K562 (cell line): ENCODE results near the gene CYS1. TPM values are rescaled to one million over a fixed set of nuclear protein-coding genes. Genes with fewer than 3 reads are reported as not detected.

Source experiments
- LCOR ChIP-seq: sonication (generic); formaldehyde crosslinking; IDR thresholded peaks from 2 replicates; pipeline ENCODE4 v1.8.0; 2022; ENCODE audit warnings: mild to moderate bottlenecking, missing genetic modification reagents
- MAFG ChIP-seq: fragments of 450-650 bp; conservative IDR thresholded peaks from 2 replicates; pipeline ENCODE4 v1.6.1; 2016; ENCODE audit warnings: missing genetic modification characterization, missing compliant biosample characterization
- POLR2AphosphoS5 ChIP-seq: IDR thresholded peaks from 2 replicates; pipeline ENCODE4 v1.6.1; 2011; ENCODE audit warnings: mild to moderate bottlenecking, low read depth, low read length, moderate library complexity; ENCODE audit not compliant: control insufficient read depth, insufficient read depth
- RBFOX2 ChIP-seq: fragments of 200-400 bp; formaldehyde crosslinking; IDR thresholded peaks from 2 replicates; pipeline ENCODE4 v1.6.1; 2017; ENCODE audit warnings: low read depth, mild to moderate bottlenecking, low read length, moderate library complexity
- XRCC4 ChIP-seq: IDR thresholded peaks from one replicate; pipeline ENCODE4 v1.6.1; 2011; ENCODE audit not compliant: insufficient read depth, insufficient read length; ENCODE audit errors: extremely low read depth
- polyA plus RNA-seq, 8 experiments: library from polyadenylated mRNA; depleted of rRNA in 4 of 8; stranded (reverse) in 5 of 8; unstranded in 3 of 8; fragments of >200 nt; fragmentation: Nextera tagmentation in 2 of 8; fragmentation: Illumina TruSeq in 1 of 8; extraction: Ambion mirVana in 2 of 8; extraction: Trizol in 1 of 8; gene quantifications; 2 replicates each; pipeline versions ENCODE4 v1.2.1 to v1.2.3, GENCODE V29; 2011 to 2014; ENCODE audit warnings: inconsistent platforms in 1 of 8, missing spikeins in 1 of 8
- total RNA-seq, 7 experiments: library from RNA; depleted of rRNA in 6 of 7; stranded (reverse); fragments of >200 nt in 6 of 7; fragmentation: Illumina TruSeq in 2 of 7; extraction: Trizol in 2 of 7; gene quantifications; 2 replicates each; pipeline versions ENCODE4 v1.2.1 to v1.2.3, GENCODE V29; 2011 to 2021; ENCODE audit warnings: low replicate concordance in 1 of 7
- TF ChIP-seq, protein P1 (sequence below), 2 experiments: fragments of 450-650 bp in 1 of 2; sonication (generic) in 1 of 2; formaldehyde crosslinking in 1 of 2; IDR thresholded peaks; 2 replicates each; pipeline versions ENCODE4 v1.7.1 to v1.9.0; 2016 to 2022; ENCODE audit warnings: inconsistent platforms in 1 of 2, mild to moderate bottlenecking in 1 of 2, missing genetic modification reagents in 1 of 2

Gene CYS1
- total and polyA plus RNA-seq, 9 of the 15 experiments (the other 6 are each of a cell fraction or from before 2014, with no cell fraction given): 0.11 to 0.13 TPM; not detected in 7

DNA sequence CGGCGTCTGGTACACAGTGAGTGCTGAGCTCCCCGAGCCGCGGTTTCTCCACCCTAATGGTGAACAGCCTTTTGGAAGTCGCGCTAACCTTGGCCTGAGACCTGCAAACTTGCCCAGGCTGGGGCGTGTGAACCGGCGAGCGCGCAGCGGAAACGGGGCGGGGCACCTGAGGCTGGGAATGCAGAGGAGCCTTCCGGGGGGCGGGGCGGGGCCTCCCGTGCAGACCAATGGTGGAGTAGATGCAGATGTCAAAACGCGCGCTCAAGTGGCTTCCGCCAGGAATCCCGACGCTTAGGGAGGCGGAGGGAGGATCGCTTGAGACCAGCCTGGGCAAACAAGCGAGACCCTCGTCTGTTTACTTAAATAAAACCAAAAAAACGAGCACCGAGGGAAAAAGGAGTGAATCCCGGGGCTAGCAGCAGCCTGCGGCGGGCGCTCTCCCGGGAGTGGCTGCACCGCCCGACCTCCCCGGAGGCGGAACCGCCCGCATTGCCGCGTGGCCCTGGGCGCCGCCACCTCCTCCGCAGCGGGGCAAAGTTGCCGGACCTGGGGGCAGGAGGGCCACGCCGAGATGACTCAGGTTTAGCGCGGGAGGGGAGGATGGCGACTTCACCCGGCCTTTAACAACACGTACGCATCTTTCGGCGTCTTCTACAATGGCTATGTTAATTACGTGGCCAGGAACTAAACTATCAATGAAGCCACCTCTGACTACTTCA, 40.1 kb upstream of the CYS1 start (continued):
- TF ChIP-seq, protein P1, sequence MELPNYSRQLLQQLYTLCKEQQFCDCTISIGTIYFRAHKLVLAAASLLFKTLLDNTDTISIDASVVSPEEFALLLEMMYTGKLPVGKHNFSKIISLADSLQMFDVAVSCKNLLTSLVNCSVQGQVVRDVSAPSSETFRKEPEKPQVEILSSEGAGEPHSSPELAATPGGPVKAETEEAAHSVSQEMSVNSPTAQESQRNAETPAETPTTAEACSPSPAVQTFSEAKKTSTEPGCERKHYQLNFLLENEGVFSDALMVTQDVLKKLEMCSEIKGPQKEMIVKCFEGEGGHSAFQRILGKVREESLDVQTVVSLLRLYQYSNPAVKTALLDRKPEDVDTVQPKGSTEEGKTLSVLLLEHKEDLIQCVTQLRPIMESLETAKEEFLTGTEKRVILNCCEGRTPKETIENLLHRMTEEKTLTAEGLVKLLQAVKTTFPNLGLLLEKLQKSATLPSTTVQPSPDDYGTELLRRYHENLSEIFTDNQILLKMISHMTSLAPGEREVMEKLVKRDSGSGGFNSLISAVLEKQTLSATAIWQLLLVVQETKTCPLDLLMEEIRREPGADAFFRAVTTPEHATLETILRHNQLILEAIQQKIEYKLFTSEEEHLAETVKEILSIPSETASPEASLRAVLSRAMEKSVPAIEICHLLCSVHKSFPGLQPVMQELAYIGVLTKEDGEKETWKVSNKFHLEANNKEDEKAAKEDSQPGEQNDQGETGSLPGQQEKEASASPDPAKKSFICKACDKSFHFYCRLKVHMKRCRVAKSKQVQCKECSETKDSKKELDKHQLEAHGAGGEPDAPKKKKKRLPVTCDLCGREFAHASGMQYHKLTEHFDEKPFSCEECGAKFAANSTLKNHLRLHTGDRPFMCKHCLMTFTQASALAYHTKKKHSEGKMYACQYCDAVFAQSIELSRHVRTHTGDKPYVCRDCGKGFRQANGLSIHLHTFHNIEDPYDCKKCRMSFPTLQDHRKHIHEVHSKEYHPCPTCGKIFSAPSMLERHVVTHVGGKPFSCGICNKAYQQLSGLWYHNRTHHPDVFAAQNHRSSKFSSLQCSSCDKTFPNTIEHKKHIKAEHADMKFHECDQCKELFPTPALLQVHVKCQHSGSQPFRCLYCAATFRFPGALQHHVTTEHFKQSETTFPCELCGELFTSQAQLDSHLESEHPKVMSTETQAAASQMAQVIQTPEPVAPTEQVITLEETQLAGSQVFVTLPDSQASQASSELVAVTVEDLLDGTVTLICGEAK (IDR thresholded peaks at IDR 0.05): peak; percentile 77
- TF ChIP-seq, protein P1 (CRISPR knock-in tag; IDR thresholded peaks at IDR 0.05): no peak
- no peak for TF ChIP-seq XRCC4
- peak; percentile 96 for TF ChIP-seq LCOR (CRISPR knock-in tag)
- 0 out of 2 replicates have a peak, but pooled peaks have one; percentile 25 for TF ChIP-seq MAFG
- TF ChIP-seq RBFOX2: peak; percentile 99
- TF ChIP-seq POLR2AphosphoS5: peak; percentile 79
